Measurements from ENCODE around the gene ZNF587. TPM values are rescaled to one million over a fixed set of nuclear protein-coding genes. Genes with fewer than 3 reads are reported as not detected.
"Not testable (repeated sequence)": the region's sequence is repeated elsewhere in the genome, so short reads cannot be mapped to it uniquely, and the experiment has no call there.

The ZNF587 gene
- total and polyA plus RNA-seq, 2 donors: 16.6 to 25.4 TPM

DNA sequence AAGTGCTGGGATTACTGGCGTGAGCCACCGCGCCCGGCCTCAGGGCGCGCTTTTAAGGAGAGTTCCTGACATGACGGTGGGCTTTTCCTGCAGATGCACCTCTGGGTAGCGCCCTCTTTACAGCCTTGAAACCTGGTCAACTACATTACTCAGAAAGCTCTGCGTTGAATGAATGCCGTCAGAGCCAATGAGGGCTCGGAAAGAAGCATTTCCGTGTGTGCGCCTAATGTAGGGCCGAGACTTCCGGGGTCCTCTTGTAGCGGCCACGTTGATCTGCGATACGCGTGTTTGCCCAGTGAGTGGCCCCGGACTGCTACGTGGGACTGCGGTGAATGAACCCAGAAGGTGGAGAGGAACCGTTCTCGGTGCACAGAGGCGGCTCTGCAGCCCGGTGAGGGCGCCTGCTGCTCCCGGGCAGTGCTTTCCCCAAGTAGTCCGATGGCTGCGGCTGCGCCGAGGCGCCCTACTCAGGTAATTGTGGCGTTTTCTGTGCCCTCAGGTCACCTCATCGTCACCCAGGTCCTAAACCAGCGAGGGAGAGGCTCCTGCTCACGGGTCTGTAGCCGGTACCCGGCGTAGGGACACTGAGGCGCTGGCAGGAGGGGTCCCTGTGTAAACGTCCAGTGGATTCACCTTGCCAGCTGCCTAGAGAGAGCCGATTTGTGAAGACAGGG, 30.0 kb upstream of the ZNF587 start:
- WGBS: under 1% methylated on average over 44 of the region's 44 CpGs
- peak overlapping the region; percentile 82 to 89 for H3K27ac ChIP-seq (ENCODE audit: low read depth in 1 of 2, low read length in 1 of 2)
- peak overlapping the region; percentile 86 to 98 for H3K4me3 ChIP-seq (ENCODE audit: low read length in 2 of 2)
- H3K9me3 ChIP-seq (ENCODE audit: control insufficient read depth in 2 of 2, insufficient read depth in 1 of 2, low read length in 1 of 2): no peaks in the 10 kb centered on the region
- H3K4me1 ChIP-seq (ENCODE audit: control insufficient read depth in 2 of 2, insufficient read depth in 2 of 2, low read length in 2 of 2): peaks cover 9 to 11% of the 10 kb centered on the region in 2 donors
- DNase-seq (ENCODE audit: low read depth in 6 of 9, low spot score in 9 of 9): peak; percentile 70 to 94 (median 87)
- H3K27me3 ChIP-seq (ENCODE audit: control insufficient read depth in 2 of 2, insufficient read depth in 1 of 2, low read length in 1 of 2): no peaks in the 10 kb centered on the region
- no peaks in the 10 kb centered on the region for H3K36me3 ChIP-seq (ENCODE audit: control insufficient read depth in 2 of 2, insufficient read depth in 2 of 2, low read length in 1 of 2)

DNA sequence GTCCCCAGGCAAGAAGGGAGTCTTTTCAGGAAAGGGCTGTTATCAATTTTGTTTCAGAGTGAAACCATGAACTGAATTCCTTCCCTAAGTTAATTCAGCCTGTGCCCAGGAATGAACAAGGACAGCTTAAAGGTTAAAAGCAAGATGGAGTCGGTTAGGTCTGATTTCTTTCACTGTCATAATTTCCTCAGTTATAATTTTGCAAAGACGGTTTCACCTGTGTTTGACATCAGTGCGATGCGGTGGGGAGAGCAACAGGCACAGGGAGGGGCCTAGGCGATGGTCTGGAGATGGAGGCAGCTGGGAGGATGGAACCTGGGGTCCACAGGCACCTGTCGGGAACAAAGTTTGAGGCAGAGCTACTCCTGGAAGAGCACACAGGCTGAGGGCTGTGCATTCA, 29.1 kb upstream of the ZNF587 start:
- WGBS: 93% methylated on average over 6 of the region's 6 CpGs
- Histone ChIP-seq H3K27ac (ENCODE audit: low read depth in 1 of 2, low read length in 1 of 2) (no peak overlapping the region), H3K36me3 (ENCODE audit: control insufficient read depth in 2 of 2, insufficient read depth in 2 of 2, low read length in 1 of 2) (no peaks in the 10 kb centered on the region), H3K4me1 (ENCODE audit: control insufficient read depth in 2 of 2, insufficient read depth in 2 of 2, low read length in 2 of 2) (peaks cover 9% of the 10 kb centered on the region in 2 donors), H3K9me3 (ENCODE audit: control insufficient read depth in 2 of 2, insufficient read depth in 1 of 2, low read length in 1 of 2) (no peaks in the 10 kb centered on the region), H3K4me3 (ENCODE audit: low read length in 2 of 2) (peak overlapping the region in 1 of 2 donors; percentile 86), H3K27me3 (ENCODE audit: control insufficient read depth in 2 of 2, insufficient read depth in 1 of 2, low read length in 1 of 2) (no peaks in the 10 kb centered on the region)
- no peak for DNase-seq (ENCODE audit: low read depth in 6 of 9, low spot score in 9 of 9)

DNA sequence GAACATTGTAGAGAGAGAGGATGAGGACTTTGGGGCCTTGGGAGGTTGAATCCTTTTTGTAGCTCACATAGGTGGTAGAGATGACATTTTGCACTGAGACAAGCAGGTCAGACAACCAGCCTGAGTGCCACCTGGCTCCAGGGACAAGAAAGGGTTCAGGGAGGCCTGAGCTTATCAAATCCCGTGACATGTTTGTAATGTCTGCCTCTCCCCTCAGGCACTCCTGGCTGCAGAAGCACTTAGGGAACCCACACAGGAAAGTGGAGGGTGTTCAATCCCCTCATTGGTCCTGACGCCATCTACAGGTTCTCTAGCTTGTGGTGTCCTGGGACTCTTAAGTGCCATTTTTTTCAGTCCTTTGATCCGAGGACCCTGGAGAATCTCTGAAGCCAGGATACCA, 28.6 kb upstream of the ZNF587 start:
- not testable (repeated sequence) for H3K27me3 ChIP-seq (ENCODE audit: control insufficient read depth in 2 of 2, insufficient read depth in 1 of 2, low read length in 1 of 2); H3K9me3 ChIP-seq (ENCODE audit: control insufficient read depth in 2 of 2, insufficient read depth in 1 of 2, low read length in 1 of 2); H3K27ac ChIP-seq (ENCODE audit: low read depth in 1 of 2, low read length in 1 of 2); DNase-seq (ENCODE audit: low read depth in 6 of 9, low spot score in 9 of 9); H3K36me3 ChIP-seq (ENCODE audit: control insufficient read depth in 2 of 2, insufficient read depth in 2 of 2, low read length in 1 of 2); H3K4me3 ChIP-seq (ENCODE audit: low read length in 2 of 2); H3K4me1 ChIP-seq (ENCODE audit: control insufficient read depth in 2 of 2, insufficient read depth in 2 of 2, low read length in 2 of 2)
- WGBS: 92% methylated on average over 3 of the region's 3 CpGs

DNA sequence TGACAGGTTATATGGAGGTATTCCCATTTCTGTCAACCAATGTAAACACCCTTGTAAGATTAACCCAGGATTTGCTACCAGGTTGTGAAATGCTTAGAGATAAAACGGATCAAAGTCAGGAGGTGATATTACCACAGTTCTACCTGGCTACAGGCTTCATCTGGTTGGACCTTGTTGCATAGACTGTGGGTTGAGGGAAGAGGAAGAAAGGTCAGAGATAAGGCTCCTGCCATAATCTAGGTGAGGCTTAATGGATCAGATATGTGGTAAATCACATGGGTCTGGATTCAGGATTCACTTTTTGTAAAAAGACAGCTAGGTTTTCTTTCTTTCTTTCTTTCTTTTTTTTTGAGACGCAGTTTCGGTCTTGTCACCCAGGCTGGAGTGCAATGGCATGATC, 28.2 kb upstream of the ZNF587 start:
- not testable (repeated sequence) for H3K4me1 ChIP-seq (ENCODE audit: control insufficient read depth in 2 of 2, insufficient read depth in 2 of 2, low read length in 2 of 2); H3K27me3 ChIP-seq (ENCODE audit: control insufficient read depth in 2 of 2, insufficient read depth in 1 of 2, low read length in 1 of 2); DNase-seq (ENCODE audit: low read depth in 6 of 9, low spot score in 9 of 9); H3K36me3 ChIP-seq (ENCODE audit: control insufficient read depth in 2 of 2, insufficient read depth in 2 of 2, low read length in 1 of 2); H3K4me3 ChIP-seq (ENCODE audit: low read length in 2 of 2); H3K9me3 ChIP-seq (ENCODE audit: control insufficient read depth in 2 of 2, insufficient read depth in 1 of 2, low read length in 1 of 2); H3K27ac ChIP-seq (ENCODE audit: low read depth in 1 of 2, low read length in 1 of 2)
- 98% methylated on average over 3 of the region's 3 CpGs for WGBS

DNA sequence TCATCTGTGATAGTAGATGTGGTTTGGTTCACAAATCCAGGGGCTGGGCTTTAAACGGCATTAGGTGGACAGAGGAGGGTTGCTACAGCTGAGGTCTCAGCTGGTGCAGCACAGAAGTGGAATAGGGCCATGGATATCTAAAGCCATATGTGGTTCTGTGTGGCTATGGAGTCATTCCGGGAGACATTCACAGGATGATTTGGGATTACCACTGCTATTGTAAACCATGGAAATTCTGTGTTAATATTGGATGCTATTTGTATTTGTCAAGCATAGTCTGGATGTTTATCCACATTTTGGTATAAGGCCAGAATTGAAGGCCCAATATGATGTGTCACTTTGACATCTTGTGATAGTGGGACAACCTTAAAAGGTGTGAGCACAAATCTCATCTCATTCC, 26.5 kb upstream of the ZNF587 start:
- H3K27ac ChIP-seq (ENCODE audit: low read depth in 1 of 2, low read length in 1 of 2): not testable (repeated sequence)
- 95% methylated on average over 2 of the region's 2 CpGs for WGBS

DNA sequence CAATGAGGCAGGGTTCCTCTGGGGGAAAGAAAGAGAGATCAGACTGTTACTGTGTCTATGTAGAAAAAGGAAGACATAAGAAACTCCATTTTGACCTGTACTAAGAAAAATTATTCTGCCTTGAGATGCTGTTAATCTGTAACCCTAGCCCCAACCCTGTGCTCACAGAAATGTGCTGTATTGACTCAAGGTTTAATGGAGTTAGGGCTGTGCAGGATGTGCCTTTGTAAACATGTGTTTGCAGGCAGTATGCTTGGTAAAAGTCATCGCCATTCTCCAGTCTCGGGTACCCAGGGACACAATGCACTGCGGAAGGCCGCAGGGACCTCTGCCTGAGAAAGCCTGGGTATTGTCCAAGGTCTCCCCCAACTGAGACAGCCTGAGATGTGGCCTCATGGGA, 26.1 kb upstream of the ZNF587 start:
- H3K4me1 ChIP-seq (ENCODE audit: control insufficient read depth in 2 of 2, insufficient read depth in 2 of 2, low read length in 2 of 2); H3K27me3 ChIP-seq (ENCODE audit: control insufficient read depth in 2 of 2, insufficient read depth in 1 of 2, low read length in 1 of 2); H3K4me3 ChIP-seq (ENCODE audit: low read length in 2 of 2); H3K27ac ChIP-seq (ENCODE audit: low read depth in 1 of 2, low read length in 1 of 2); H3K36me3 ChIP-seq (ENCODE audit: control insufficient read depth in 2 of 2, insufficient read depth in 2 of 2, low read length in 1 of 2); DNase-seq (ENCODE audit: low read depth in 6 of 9, low spot score in 9 of 9); H3K9me3 ChIP-seq (ENCODE audit: control insufficient read depth in 2 of 2, insufficient read depth in 1 of 2, low read length in 1 of 2): not testable (repeated sequence)
- WGBS: 98% methylated on average over 4 of the region's 4 CpGs

More for the DNA sequence above, 26.5 kb upstream of the ZNF587 start:
- H3K4me3 ChIP-seq (ENCODE audit: low read length in 2 of 2); H3K36me3 ChIP-seq (ENCODE audit: control insufficient read depth in 2 of 2, insufficient read depth in 2 of 2, low read length in 1 of 2); H3K9me3 ChIP-seq (ENCODE audit: control insufficient read depth in 2 of 2, insufficient read depth in 1 of 2, low read length in 1 of 2); DNase-seq (ENCODE audit: low read depth in 6 of 9, low spot score in 9 of 9); H3K4me1 ChIP-seq (ENCODE audit: control insufficient read depth in 2 of 2, insufficient read depth in 2 of 2, low read length in 2 of 2); H3K27me3 ChIP-seq (ENCODE audit: control insufficient read depth in 2 of 2, insufficient read depth in 1 of 2, low read length in 1 of 2): not testable (repeated sequence)

DNA sequence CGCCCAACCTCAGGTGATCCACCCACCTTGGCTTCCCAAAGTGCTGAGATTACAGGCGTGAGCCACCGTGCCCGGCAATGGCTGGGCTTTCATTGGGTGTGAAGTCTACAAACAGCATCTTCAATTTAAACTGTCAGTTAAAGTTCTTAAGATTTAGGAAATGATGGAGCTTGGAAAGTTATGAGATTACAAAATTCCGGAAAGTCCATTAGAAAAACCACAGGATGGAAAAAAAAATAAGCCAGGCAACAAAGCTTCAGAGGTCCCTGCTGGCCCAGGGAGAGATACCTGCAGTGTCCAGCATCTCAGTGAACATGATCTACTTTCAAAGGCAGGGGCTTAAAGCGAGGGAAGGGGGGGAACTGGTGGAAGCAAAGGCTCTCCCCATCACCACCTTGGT, 24.1 kb upstream of the ZNF587 start:
- no peak for DNase-seq (ENCODE audit: low read depth in 6 of 9, low spot score in 9 of 9)
- 96% methylated on average over 6 of the region's 6 CpGs for WGBS
- Histone ChIP-seq H3K27ac (ENCODE audit: low read depth in 1 of 2, low read length in 1 of 2) (no peak overlapping the region), H3K27me3 (ENCODE audit: control insufficient read depth in 2 of 2, insufficient read depth in 1 of 2, low read length in 1 of 2) (no peaks in the 10 kb centered on the region), H3K9me3 (ENCODE audit: control insufficient read depth in 2 of 2, insufficient read depth in 1 of 2, low read length in 1 of 2) (no peaks in the 10 kb centered on the region), H3K4me1 (ENCODE audit: control insufficient read depth in 2 of 2, insufficient read depth in 2 of 2, low read length in 2 of 2) (peaks cover 0 to 4% of the 10 kb centered on the region in 2 donors), H3K4me3 (ENCODE audit: low read length in 2 of 2) (no peak overlapping the region), H3K36me3 (ENCODE audit: control insufficient read depth in 2 of 2, insufficient read depth in 2 of 2, low read length in 1 of 2) (no peaks in the 10 kb centered on the region)

DNA sequence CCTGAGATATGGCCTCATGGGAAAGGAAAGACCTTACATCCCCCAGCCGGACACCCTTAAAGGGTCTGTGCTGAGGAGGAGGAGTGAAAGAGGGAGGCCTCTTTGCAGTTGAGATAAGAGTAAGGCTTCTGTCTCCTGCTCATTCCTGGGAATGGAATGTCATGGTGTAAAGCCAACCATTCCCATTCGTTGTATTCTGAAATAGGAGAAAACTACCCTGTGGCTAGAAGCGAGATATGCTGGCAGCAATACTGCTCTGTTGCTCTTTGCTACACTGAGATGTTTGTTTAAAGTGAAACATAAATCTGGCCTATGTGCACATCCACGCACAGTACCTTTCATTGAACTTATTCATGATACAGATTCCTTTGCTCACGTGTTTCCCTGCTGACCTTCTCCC, 20.3 kb upstream of the ZNF587 start:
- no peaks in the 10 kb centered on the region for H3K4me1 ChIP-seq (ENCODE audit: control insufficient read depth in 2 of 2, insufficient read depth in 2 of 2, low read length in 2 of 2)
- H3K27ac ChIP-seq (ENCODE audit: low read depth in 1 of 2, low read length in 1 of 2): no peak overlapping the region
- no peaks in the 10 kb centered on the region for H3K9me3 ChIP-seq (ENCODE audit: control insufficient read depth in 2 of 2, insufficient read depth in 1 of 2, low read length in 1 of 2)
- H3K27me3 ChIP-seq (ENCODE audit: control insufficient read depth in 2 of 2, insufficient read depth in 1 of 2, low read length in 1 of 2): no peaks in the 10 kb centered on the region
- H3K4me3 ChIP-seq (ENCODE audit: low read length in 2 of 2): no peak overlapping the region
- WGBS: 97% methylated on average over 5 of the region's 5 CpGs
- no peaks in the 10 kb centered on the region for H3K36me3 ChIP-seq (ENCODE audit: control insufficient read depth in 2 of 2, insufficient read depth in 2 of 2, low read length in 1 of 2)
- DNase-seq (ENCODE audit: low read depth in 6 of 9, low spot score in 9 of 9): no peak

DNA sequence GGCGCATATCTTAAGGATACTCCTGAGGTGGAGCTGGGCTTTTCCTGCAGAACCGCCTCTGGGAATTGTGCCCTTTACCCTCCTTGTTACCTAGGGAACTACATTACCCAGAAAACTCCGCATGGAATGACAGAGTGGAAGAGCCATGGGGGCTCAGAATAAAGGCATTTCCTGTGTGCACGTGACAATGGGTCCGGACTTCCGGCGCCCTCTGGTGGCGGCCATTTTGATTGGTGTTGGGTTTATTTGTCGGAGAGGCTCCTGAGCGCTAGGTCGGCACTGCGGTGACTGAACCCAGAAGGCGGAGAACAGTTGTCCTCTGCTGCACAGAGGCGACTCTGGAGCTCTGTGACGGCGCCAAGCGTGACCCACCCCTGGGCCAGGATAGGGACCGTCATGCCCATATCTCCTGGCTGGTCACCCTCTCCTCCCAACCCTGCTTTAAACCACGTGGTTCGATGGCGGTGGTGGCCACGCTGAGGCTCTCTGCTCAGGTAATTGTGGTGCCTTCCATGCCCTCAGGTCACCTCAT, 19.5 kb upstream of the ZNF587 start, which contains the start of gene ZNF587B:
Gene ZNF587B, plus strand, starts transcription at position 229 of the 532 bp plus-strand sequence. Its CDS starts 230 bp downstream, at position 459.
- Histone ChIP-seq H3K27ac (ENCODE audit: low read depth in 1 of 2, low read length in 1 of 2) (peak within 1 kb of the TSS in 1 of 2 donors; percentile 24), H3K36me3 (ENCODE audit: control insufficient read depth in 2 of 2, insufficient read depth in 2 of 2, low read length in 1 of 2) (no peaks in the 10 kb centered on the region), H3K27me3 (ENCODE audit: control insufficient read depth in 2 of 2, insufficient read depth in 1 of 2, low read length in 1 of 2) (no peaks in the 10 kb centered on the region), H3K4me1 (ENCODE audit: control insufficient read depth in 2 of 2, insufficient read depth in 2 of 2, low read length in 2 of 2) (no peaks in the 10 kb centered on the region), H3K4me3 (ENCODE audit: low read length in 2 of 2) (peak within 1 kb of the TSS in 1 of 2 donors; percentile 34), H3K9me3 (ENCODE audit: control insufficient read depth in 2 of 2, insufficient read depth in 1 of 2, low read length in 1 of 2) (no peaks in the 10 kb centered on the region)
- DNase-seq (ENCODE audit: low read depth in 6 of 9, low spot score in 9 of 9): peak in 3 of 9 donors; percentile 21 to 65 (median 41)
- 82% methylated on average over 22 of the region's 22 CpGs for WGBS
